ENCODE measurements around the gene SRRM4. TPM values are rescaled to one million over a fixed set of nuclear protein-coding genes. Genes with fewer than 3 reads are reported as not detected.

Gene SRRM4
- total RNA-seq, 2 experiments from 2014 or later: not detected

DNA sequence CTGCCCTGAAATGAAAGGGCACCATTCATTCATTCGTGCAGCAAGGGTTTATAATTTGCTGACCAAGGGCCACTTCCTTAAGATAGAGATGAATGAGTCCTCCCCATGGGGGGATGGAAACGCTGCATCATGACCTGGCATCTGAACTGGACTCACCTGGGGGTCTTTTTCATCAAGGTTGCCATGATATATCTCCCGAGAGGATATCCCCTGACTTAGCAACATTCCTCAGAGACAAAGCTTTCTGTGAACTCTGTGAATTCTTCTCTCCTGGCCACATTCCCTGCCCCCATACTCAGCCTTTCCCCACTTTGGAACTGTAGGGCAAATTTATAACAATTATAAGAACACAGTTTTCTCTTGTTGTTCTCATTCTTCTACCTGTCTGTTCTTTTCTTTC is 30.8 kb downstream of the SRRM4 start:
- Histone ChIP-seq H3K36me3 (ENCODE audit: insufficient read depth, low read length) (no peaks in the 10 kb centered on the region), H3K9me3 (ENCODE audit: control insufficient read depth in 1 of 2, insufficient read depth in 1 of 2, low read length in 2 of 2) (peaks cover 12 to 14% of the 10 kb centered on the region in 2 experiments), H3K4me3 (ENCODE audit: low read length) (no peak overlapping the region), H3K27me3 (ENCODE audit: control insufficient read depth in 1 of 2, insufficient read depth in 2 of 2, low read length in 2 of 2) (peaks cover 10 to 16% of the 10 kb centered on the region in 2 experiments), H3K27ac (ENCODE audit: low read depth in 1 of 2, low read length in 2 of 2) (no peak overlapping the region), H3K4me1 (ENCODE audit: insufficient read depth, low read length) (no peaks in the 10 kb centered on the region)
- Mint-ChIP-seq H3K27ac (no peak overlapping the region), H3K9me3 (peaks cover 11% of the 10 kb centered on the region), H3K4me1 (ENCODE audit: low read depth) (no peaks in the 10 kb centered on the region), H3K36me3 (ENCODE audit: low read depth) (no peaks in the 10 kb centered on the region), H3K4me3 (no peak overlapping the region), H3K27me3 (peaks cover 33% of the 10 kb centered on the region)
- no peak for ATAC-seq (ENCODE audit: poor library complexity)
- ChIA-PET CTCF (no interaction called here), POLR2A (no interaction called here)
- DNase-seq: no peak
- TF ChIP-seq, protein P1, sequence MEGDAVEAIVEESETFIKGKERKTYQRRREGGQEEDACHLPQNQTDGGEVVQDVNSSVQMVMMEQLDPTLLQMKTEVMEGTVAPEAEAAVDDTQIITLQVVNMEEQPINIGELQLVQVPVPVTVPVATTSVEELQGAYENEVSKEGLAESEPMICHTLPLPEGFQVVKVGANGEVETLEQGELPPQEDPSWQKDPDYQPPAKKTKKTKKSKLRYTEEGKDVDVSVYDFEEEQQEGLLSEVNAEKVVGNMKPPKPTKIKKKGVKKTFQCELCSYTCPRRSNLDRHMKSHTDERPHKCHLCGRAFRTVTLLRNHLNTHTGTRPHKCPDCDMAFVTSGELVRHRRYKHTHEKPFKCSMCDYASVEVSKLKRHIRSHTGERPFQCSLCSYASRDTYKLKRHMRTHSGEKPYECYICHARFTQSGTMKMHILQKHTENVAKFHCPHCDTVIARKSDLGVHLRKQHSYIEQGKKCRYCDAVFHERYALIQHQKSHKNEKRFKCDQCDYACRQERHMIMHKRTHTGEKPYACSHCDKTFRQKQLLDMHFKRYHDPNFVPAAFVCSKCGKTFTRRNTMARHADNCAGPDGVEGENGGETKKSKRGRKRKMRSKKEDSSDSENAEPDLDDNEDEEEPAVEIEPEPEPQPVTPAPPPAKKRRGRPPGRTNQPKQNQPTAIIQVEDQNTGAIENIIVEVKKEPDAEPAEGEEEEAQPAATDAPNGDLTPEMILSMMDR (IDR thresholded peaks at IDR 0.05): no peak
- intact Hi-C loops (cut with DNase I, micrococcal nuclease): no loop called here

DNA sequence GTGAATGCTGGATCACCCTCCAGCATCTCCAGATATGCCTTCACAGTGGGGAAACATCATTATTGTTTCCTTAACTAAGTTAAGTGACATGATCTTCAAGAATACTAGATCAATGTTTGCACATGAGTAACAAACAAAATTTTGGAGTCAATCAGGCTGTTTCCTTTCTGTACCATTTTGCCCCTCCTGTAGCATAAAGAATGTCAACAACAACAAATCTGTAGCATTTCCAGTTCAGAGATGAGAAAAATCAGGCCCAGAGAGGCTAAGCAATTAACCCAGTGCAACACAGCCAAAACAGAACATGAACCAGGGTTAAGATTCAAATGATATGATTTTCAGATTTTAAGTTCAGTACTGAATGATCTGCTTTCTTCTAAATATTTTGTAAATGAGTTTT is 31.7 kb downstream of the SRRM4 start:
- ChIA-PET POLR2A (no interaction called here), CTCF (no interaction called here)
- Histone ChIP-seq H3K4me1 (ENCODE audit: insufficient read depth, low read length) (no peaks in the 10 kb centered on the region), H3K4me3 (ENCODE audit: low read length) (no peak overlapping the region), H3K27ac (ENCODE audit: low read depth in 1 of 2, low read length in 2 of 2) (no peak overlapping the region), H3K27me3 (ENCODE audit: control insufficient read depth in 1 of 2, insufficient read depth in 2 of 2, low read length in 2 of 2) (peaks cover 12 to 18% of the 10 kb centered on the region in 2 experiments), H3K36me3 (ENCODE audit: insufficient read depth, low read length) (no peaks in the 10 kb centered on the region), H3K9me3 (ENCODE audit: control insufficient read depth in 1 of 2, insufficient read depth in 1 of 2, low read length in 2 of 2) (peaks cover 12 to 19% of the 10 kb centered on the region in 2 experiments)
- Mint-ChIP-seq H3K36me3 (ENCODE audit: low read depth) (no peaks in the 10 kb centered on the region), H3K4me3 (no peak overlapping the region), H3K4me1 (ENCODE audit: low read depth) (no peaks in the 10 kb centered on the region), H3K27ac (no peak overlapping the region), H3K27me3 (peaks cover 36% of the 10 kb centered on the region), H3K9me3 (peaks cover 9% of the 10 kb centered on the region)
- DNase-seq (no peak), ATAC-seq (ENCODE audit: poor library complexity) (no peak)
- intact Hi-C loops (cut with DNase I, micrococcal nuclease): no loop called here
- TF ChIP-seq, protein P1 (IDR thresholded peaks at IDR 0.05): no peak

DNA sequence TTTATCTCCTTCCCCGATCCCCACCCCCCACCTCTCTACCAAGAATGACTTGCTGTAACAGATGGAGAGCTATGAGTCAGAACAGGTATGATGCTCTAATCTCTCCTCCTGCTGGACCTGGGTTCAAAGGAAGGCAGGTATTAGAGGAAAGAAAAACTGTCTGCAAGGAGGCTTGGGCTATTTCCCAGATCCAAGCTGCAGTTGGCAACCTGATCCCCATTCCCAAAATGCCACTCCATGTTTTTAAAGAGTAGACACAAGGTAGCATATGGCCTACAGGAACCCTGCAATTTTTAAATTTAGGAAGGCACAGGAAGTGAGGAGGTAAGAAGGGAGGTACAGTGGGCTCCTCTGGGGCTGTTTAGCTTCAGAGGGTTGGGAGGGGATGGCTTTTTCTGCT is 33.0 kb downstream of the SRRM4 start:
- ChIA-PET POLR2A (no interaction called here), CTCF (no interaction called here)
- Histone ChIP-seq H3K9me3 (ENCODE audit: control insufficient read depth in 1 of 2, insufficient read depth in 1 of 2, low read length in 2 of 2) (peaks cover 11 to 12% of the 10 kb centered on the region in 2 experiments), H3K4me3 (ENCODE audit: low read length) (no peak overlapping the region), H3K27ac (ENCODE audit: low read depth in 1 of 2, low read length in 2 of 2) (no peak overlapping the region), H3K4me1 (ENCODE audit: insufficient read depth, low read length) (no peaks in the 10 kb centered on the region), H3K27me3 (ENCODE audit: control insufficient read depth in 1 of 2, insufficient read depth in 2 of 2, low read length in 2 of 2) (peaks cover 5 to 13% of the 10 kb centered on the region in 2 experiments), H3K36me3 (ENCODE audit: insufficient read depth, low read length) (no peaks in the 10 kb centered on the region)
- H3K4me1 Mint-ChIP-seq (ENCODE audit: low read depth): no peaks in the 10 kb centered on the region
- H3K36me3 Mint-ChIP-seq (ENCODE audit: low read depth): no peaks in the 10 kb centered on the region
- no peak overlapping the region for H3K4me3 Mint-ChIP-seq
- TF ChIP-seq, protein P1 (IDR thresholded peaks at IDR 0.05): no peak
- no peak overlapping the region for H3K27ac Mint-ChIP-seq
- intact Hi-C loops (cut with DNase I, micrococcal nuclease): no loop called here
- H3K9me3 Mint-ChIP-seq: peaks cover 6% of the 10 kb centered on the region
- H3K27me3 Mint-ChIP-seq: peaks cover 38% of the 10 kb centered on the region
- ATAC-seq (ENCODE audit: poor library complexity) (no peak), DNase-seq (no peak)

All from CD4-positive, alpha-beta T cell (primary cell).